Measurements from ENCODE around the gene B9D2. TPM values are rescaled to one million over a fixed set of nuclear protein-coding genes. Genes with fewer than 3 reads are reported as not detected.
A peak's percentile ranks its signal among the peaks of the same experiment; 100 is the strongest.

The B9D2 gene
- total RNA-seq, 2 experiments from 2014 or later = 21.1 to 26.8 TPM

DNA sequence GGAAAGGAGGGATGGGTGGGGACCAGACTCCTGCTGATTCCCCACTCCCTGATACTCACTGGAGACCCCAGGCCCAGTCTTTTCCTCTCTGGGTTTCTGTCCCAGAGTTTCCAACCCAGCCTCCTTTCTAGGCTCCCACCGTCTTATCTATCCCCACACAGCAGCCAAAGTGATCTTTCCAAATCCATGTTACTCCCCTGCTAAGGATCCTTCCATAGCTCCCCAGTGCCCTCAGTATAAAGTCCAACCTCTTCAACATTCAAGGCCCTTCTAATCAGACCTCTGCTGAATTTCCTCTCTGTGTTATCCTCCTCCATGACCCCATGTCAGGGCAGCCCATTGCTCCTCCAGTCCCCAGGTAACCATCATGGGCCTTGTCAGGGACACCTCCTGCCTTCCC, 8.9 kb downstream of the B9D2 start:
- intact Hi-C loops (cut with DNase I, micrococcal nuclease) = loop anchor here in 1 of 2 experiments (10.0 kb wide), 1 partner anchor 1390 kb away; no protein-coding TSS in a partner anchor
- Mint-ChIP-seq H3K27me3 (no peaks in the 10 kb centered on the region), H3K27ac (peak overlapping the region; percentile 93), H3K36me3 (ENCODE audit: low read depth) (peaks cover 35% of the 10 kb centered on the region), H3K4me1 (ENCODE audit: low read depth) (peaks cover 78% of the 10 kb centered on the region), H3K4me3 (peak overlapping the region; percentile 78), H3K9me3 (no peaks in the 10 kb centered on the region)
- H3K27ac ChIP-seq (ENCODE audit: low read depth in 1 of 2, low read length in 2 of 2) = peak overlapping the region; percentile 29 to 68
- CTCF ChIA-PET = interaction anchor here (0.7 to 4.2 kb wide), 4 partner anchors 27 to 151 kb away, joined by 3 to 30 read pairs (median 4); no protein-coding TSS in a partner anchor
- H3K27me3 ChIP-seq (ENCODE audit: control insufficient read depth in 1 of 2, insufficient read depth in 2 of 2, low read length in 2 of 2) = no peaks in the 10 kb centered on the region
- no peaks in the 10 kb centered on the region for H3K9me3 ChIP-seq (ENCODE audit: control insufficient read depth in 1 of 2, insufficient read depth in 1 of 2, low read length in 2 of 2)
- no peak overlapping the region for H3K4me3 ChIP-seq (ENCODE audit: low read length)
- ATAC-seq (ENCODE audit: poor library complexity) = no peak
- peaks cover 67% of the 10 kb centered on the region for H3K4me1 ChIP-seq (ENCODE audit: insufficient read depth, low read length)
- H3K36me3 ChIP-seq (ENCODE audit: insufficient read depth, low read length) = no peaks in the 10 kb centered on the region
- POLR2A ChIA-PET = interaction anchor here (0.9 to 9.7 kb wide), 7 partner anchors 9 to 151 kb away, joined by 3 to 106 read pairs (median 4); partner anchors contain the start of genes B9D2 and HNRNPUL1
- TF ChIP-seq, protein P1, sequence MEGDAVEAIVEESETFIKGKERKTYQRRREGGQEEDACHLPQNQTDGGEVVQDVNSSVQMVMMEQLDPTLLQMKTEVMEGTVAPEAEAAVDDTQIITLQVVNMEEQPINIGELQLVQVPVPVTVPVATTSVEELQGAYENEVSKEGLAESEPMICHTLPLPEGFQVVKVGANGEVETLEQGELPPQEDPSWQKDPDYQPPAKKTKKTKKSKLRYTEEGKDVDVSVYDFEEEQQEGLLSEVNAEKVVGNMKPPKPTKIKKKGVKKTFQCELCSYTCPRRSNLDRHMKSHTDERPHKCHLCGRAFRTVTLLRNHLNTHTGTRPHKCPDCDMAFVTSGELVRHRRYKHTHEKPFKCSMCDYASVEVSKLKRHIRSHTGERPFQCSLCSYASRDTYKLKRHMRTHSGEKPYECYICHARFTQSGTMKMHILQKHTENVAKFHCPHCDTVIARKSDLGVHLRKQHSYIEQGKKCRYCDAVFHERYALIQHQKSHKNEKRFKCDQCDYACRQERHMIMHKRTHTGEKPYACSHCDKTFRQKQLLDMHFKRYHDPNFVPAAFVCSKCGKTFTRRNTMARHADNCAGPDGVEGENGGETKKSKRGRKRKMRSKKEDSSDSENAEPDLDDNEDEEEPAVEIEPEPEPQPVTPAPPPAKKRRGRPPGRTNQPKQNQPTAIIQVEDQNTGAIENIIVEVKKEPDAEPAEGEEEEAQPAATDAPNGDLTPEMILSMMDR (IDR thresholded peaks at IDR 0.05) = no peak
- no peak for DNase-seq

DNA sequence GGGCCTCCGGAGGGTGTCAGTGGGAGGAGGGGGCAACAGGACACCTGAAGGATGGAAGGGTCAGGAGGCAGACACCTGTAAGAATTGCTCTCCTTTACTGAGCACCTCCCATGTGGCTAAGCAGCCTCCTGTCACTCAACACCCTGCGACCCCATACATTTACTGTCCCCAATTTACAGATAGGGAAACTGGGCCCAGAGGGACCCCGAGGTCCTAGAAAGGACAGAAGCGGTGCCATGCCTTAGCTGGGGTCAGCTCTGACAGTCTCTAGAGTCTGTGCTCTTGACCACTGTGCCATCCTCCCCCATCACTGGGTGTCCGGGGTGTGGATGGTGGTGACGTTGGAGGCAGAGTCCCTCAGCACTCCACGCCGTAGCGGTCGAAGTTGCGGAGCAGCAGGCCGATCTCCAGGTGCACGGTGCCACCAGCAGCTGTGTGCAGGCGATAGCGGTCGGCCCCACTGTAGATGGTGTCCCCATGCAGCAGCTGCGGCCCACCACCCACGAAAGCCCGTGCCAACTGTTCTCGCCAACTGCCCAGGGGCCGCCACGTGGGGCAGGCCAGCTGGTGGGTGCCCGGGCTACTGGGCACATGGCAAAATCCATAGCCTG, 9.5 kb downstream of the B9D2 start:
- intact Hi-C loops (cut with DNase I, micrococcal nuclease) = loop anchor here (1.0 to 10.0 kb wide), 6 partner anchors 47 to 1390 kb away; partner anchors contain the start of gene ERICH4 (in 1 of the 2)
- no peaks in the 10 kb centered on the region for H3K27me3 ChIP-seq (ENCODE audit: control insufficient read depth in 1 of 2, insufficient read depth in 2 of 2, low read length in 2 of 2)
- H3K36me3 Mint-ChIP-seq (ENCODE audit: low read depth) = peaks cover 41% of the 10 kb centered on the region
- CTCF ChIA-PET = interaction anchor here (4.2 kb wide), 1 partner anchor 26 kb away, joined by 30 read pairs; no protein-coding TSS in a partner anchor
- H3K4me3 ChIP-seq (ENCODE audit: low read length) = peak overlapping the region; percentile 36
- no peaks in the 10 kb centered on the region for H3K36me3 ChIP-seq (ENCODE audit: insufficient read depth, low read length)
- H3K4me3 Mint-ChIP-seq = peak overlapping the region; percentile 78
- peak overlapping the region; percentile 46 to 68 for H3K27ac ChIP-seq (ENCODE audit: low read depth in 1 of 2, low read length in 2 of 2)
- DNase-seq (peak in 1 of 14 experiments; percentile 64), ATAC-seq (ENCODE audit: poor library complexity) (no peak)
- H3K27me3 Mint-ChIP-seq = no peaks in the 10 kb centered on the region
- peak overlapping the region; percentile 93 for H3K27ac Mint-ChIP-seq
- H3K4me1 Mint-ChIP-seq (ENCODE audit: low read depth) = peaks cover 79% of the 10 kb centered on the region
- POLR2A ChIA-PET = interaction anchor here (1.0 to 9.7 kb wide), 9 partner anchors 10 to 150 kb away, joined by 3 to 106 read pairs (median 7); partner anchors contain the start of genes B9D2, DMAC2 and HNRNPUL1
- peaks cover 69% of the 10 kb centered on the region for H3K4me1 ChIP-seq (ENCODE audit: insufficient read depth, low read length)
- H3K9me3 ChIP-seq (ENCODE audit: control insufficient read depth in 1 of 2, insufficient read depth in 1 of 2, low read length in 2 of 2) = no peaks in the 10 kb centered on the region
- H3K9me3 Mint-ChIP-seq = no peaks in the 10 kb centered on the region
- TF ChIP-seq, protein P1 (IDR thresholded peaks at IDR 0.05) = peak; percentile 40

DNA sequence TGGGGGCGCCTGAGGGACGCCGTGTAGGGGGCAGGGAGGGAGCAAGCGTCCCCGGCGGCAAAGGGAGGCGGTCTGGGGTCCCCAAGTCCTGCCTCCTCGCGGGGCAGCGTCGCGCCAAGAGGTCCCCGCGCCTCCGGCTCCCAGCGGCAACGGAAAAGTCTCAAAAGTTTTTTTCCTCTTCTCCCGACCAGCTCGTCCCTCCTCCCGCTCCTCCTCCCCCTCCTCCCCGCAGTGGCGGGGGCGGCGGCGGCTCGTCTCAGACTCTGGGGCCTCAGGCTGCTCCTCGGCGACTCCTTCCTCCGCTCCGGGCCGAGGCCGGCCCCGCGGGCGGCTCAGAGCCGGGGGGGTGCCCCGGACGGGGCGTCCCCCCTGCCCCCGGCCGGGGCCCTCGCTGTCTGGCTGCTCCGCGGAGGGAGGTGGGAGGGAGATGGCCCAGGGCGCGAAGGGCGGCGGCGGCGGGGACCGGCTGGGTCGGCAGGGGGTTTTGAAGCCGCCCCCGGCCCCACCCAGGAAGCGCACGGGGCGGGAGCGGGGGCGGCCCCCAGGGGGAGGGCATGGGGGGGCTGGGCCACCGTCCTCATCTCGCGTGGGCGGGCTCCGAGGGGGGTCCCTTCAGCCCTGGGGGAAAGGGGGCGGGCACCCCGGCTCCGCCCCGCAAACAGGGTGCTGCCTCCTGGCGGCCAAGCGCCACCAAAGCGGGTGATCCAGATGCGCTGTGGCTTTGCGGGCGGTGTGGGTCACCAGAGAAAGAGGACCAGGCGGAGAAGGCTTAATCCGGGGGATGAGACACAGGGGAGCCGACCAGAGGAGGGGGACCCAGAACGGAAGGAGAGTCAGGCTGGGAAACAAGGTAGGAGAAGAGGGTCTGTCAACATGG, 10.2 kb downstream of the B9D2 start, which contains the start of gene TGFB1:
TGFB1 (minus strand) TSS at position 457 of the 877 bp plus-strand sequence. CDS start 878 bp downstream, outside the sequence.
- Mint-ChIP-seq H3K4me3 (peak within 1 kb of the TSS; percentile 94), H3K36me3 (ENCODE audit: low read depth) (peaks cover 49% of the 10 kb centered on the region), H3K4me1 (ENCODE audit: low read depth) (peaks cover 81% of the 10 kb centered on the region), H3K9me3 (no peaks in the 10 kb centered on the region), H3K27me3 (no peaks in the 10 kb centered on the region), H3K27ac (peak within 1 kb of the TSS; percentile 93)
- Histone ChIP-seq H3K4me3 (ENCODE audit: low read length) (peak within 1 kb of the TSS; percentile 99), H3K27me3 (ENCODE audit: control insufficient read depth in 1 of 2, insufficient read depth in 2 of 2, low read length in 2 of 2) (no peaks in the 10 kb centered on the region), H3K36me3 (ENCODE audit: insufficient read depth, low read length) (no peaks in the 10 kb centered on the region), H3K4me1 (ENCODE audit: insufficient read depth, low read length) (peaks cover 72% of the 10 kb centered on the region), H3K27ac (ENCODE audit: low read depth in 1 of 2, low read length in 2 of 2) (peak within 1 kb of the TSS; percentile 82 to 94), H3K9me3 (ENCODE audit: control insufficient read depth in 1 of 2, insufficient read depth in 1 of 2, low read length in 2 of 2) (no peaks in the 10 kb centered on the region)
- ChIA-PET CTCF (interaction anchor here (1.3 to 4.2 kb wide), 7 partner anchors 10 to 90 kb away, joined by 3 to 30 read pairs (median 17); partner anchors contain the start of genes B9D2 and HNRNPUL1), POLR2A (interaction anchor here (0.7 to 9.7 kb wide), 11 partner anchors 9 to 383 kb away, joined by 3 to 148 read pairs (median 16); partner anchors contain the start of genes B9D2, DMAC2 and HNRNPUL1)
- intact Hi-C loops (cut with DNase I, micrococcal nuclease) = loop anchor here (1.0 to 10.0 kb wide), 9 partner anchors 25 to 1389 kb away; partner anchors contain the start of genes BCKDHA (in 1 of the 2), ERICH4 (in 1 of the 2) and EXOSC5 (in 1 of the 2)
- DNase-seq (peak; percentile 89 to 98 (median 94)), ATAC-seq (ENCODE audit: poor library complexity) (peak; percentile 60)
- TF ChIP-seq, protein P1 (IDR thresholded peaks at IDR 0.05) = peak; percentile 80
